Measurements from ENCODE around the gene HIBCH.

DNA sequence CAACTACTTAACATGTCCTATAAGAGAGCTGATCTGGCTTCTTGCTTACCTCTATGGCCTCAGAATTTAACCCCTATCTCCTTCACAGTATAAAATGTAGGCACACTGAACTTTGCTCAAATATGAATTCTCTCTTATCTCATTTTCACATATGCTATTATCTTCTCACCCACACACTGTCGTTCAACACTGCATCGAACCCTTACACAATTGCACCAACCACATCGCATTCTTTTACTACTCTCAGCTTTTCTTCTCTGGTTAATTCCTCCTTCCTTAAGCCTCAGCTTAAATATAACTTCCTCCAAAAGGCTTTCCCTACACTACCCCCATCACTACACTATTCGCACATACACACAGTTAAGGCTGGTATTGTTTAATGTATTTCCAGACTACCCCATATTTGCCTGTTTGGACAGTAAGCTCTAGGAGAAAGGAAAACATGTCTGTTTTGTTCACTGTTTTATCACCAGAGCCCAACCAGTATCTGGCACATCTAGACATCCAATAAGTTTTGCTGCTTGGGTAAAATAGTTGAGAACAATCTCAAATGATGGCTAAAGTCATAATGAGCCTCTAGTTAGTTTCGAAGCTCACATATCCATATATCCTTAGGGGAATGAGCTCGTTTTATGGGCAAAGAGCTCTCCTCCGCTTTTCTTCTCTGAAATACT is 47.7 kb downstream of the HIBCH start:
- TF ChIP-seq POLR2AphosphoS5 (IDR thresholded peaks at IDR 0.05; ENCODE audit: low read depth) = no peak
- TF ChIP-seq, protein P1, sequence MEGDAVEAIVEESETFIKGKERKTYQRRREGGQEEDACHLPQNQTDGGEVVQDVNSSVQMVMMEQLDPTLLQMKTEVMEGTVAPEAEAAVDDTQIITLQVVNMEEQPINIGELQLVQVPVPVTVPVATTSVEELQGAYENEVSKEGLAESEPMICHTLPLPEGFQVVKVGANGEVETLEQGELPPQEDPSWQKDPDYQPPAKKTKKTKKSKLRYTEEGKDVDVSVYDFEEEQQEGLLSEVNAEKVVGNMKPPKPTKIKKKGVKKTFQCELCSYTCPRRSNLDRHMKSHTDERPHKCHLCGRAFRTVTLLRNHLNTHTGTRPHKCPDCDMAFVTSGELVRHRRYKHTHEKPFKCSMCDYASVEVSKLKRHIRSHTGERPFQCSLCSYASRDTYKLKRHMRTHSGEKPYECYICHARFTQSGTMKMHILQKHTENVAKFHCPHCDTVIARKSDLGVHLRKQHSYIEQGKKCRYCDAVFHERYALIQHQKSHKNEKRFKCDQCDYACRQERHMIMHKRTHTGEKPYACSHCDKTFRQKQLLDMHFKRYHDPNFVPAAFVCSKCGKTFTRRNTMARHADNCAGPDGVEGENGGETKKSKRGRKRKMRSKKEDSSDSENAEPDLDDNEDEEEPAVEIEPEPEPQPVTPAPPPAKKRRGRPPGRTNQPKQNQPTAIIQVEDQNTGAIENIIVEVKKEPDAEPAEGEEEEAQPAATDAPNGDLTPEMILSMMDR (IDR thresholded peaks at IDR 0.05; ENCODE audit: insufficient read depth, low read length) = no peak

Measured in HL-60 (cell line).